ENCODE data around the gene IGF2.

The IGF2 gene

GRCh38 chr11:2090172-2091111, 48.7 kb downstream of the IGF2 start:
- in situ Hi-C loops (cut with HindIII; ENCODE audit: low pct_ligation_motif_present, low pct_unique_long_range_greater_than_20kb, low sequenced_read_pairs), result no loop called here
- no peak for DNase-seq

- in situ Hi-C loops (cut with HindIII; ENCODE audit: low pct_ligation_motif_present, low pct_unique_long_range_greater_than_20kb, low sequenced_read_pairs), result no loop called here
- peak; percentile 11 for DNase-seq
Observed at GRCh38 chr11:2089536-2090165, 49.5 kb downstream of the IGF2 start.

- no peak for DNase-seq
- in situ Hi-C loops (cut with HindIII; ENCODE audit: low pct_ligation_motif_present, low pct_unique_long_range_greater_than_20kb, low sequenced_read_pairs), result no loop called here
Observed at GRCh38 chr11:2088746-2089535, 50.2 kb downstream of the IGF2 start.

GRCh38 chr11:2088284-2088683, 50.9 kb downstream of the IGF2 start:
- in situ Hi-C loops (cut with HindIII; ENCODE audit: low pct_ligation_motif_present, low pct_unique_long_range_greater_than_20kb, low sequenced_read_pairs), result no loop called here
- DNase-seq, result no peak

- in situ Hi-C loops (cut with HindIII; ENCODE audit: low pct_ligation_motif_present, low pct_unique_long_range_greater_than_20kb, low sequenced_read_pairs), result no loop called here
- DNase-seq, result no peak
Observed at GRCh38 chr11:2086239-2087040, 52.7 kb downstream of the IGF2 start.

- in situ Hi-C loops (cut with HindIII; ENCODE audit: low pct_ligation_motif_present, low pct_unique_long_range_greater_than_20kb, low sequenced_read_pairs), result no loop called here
- no peak for DNase-seq
Observed at GRCh38 chr11:2085251-2086066, 53.7 kb downstream of the IGF2 start.

- in situ Hi-C loops (cut with HindIII; ENCODE audit: low pct_ligation_motif_present, low pct_unique_long_range_greater_than_20kb, low sequenced_read_pairs), result no loop called here
- DNase-seq, result no peak
Observed at GRCh38 chr11:2084721-2085120, 54.5 kb downstream of the IGF2 start.
